Measurements from ENCODE around the gene CELF2.
"Not testable (repeated sequence)": the region's sequence is repeated elsewhere in the genome, so short reads cannot be mapped to it uniquely, and the experiment has no call there.

CELF2 gene

GRCh38 chr10:11175823-11176243 is 158.2 kb downstream of the CELF2 start:
- DNase-seq (ENCODE audit: low spot score): no peak

DNA sequence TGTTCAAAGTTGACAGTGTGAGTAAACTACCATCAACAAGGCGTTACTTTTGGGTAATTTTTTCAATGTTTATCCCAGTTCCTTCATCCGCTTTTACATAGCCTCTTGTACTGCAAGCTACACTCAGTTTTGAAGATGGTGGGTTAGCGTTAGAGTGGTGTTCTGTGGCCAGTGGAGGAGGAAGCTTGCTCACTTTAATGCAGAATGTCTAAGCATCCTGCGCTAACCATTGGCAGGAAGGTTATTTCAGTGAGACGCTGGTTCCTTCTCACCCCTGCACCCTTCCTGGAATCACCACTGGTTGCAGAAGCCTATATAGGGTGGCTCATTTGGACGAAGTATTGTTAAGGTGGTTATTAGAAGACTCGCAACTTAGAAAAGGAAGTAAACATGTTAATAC is 159.1 kb downstream of the CELF2 start:
- no peak for DNase-seq (ENCODE audit: low spot score)

DNA sequence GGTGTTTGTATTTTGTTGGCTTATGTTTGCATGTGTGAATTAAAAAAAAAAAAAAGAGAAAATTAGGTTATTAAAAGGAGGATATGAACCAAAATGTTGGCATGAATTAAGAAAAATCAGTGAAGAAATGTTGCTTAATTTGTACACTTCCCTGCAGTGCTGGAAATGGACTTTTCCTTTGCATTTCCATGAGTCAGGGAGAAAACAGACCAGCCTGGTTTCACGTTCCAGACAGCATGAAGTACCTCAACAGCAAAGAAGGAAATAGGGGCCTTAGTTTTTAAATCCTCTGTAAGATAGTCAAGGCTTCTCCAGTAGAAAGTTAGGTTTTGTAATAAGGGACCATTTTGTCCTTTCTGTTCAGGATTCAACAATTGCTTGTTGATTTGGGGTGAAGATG is 159.7 kb downstream of the CELF2 start:
- DNase-seq (ENCODE audit: low spot score): no peak

- DNase-seq (ENCODE audit: low spot score): no peak
Observed at GRCh38 chr10:11177926-11178471, 160.3 kb downstream of the CELF2 start.

GRCh38 chr10:11178606-11179515 is 161.2 kb downstream of the CELF2 start:
- DNase-seq (ENCODE audit: low spot score): no peak

- DNase-seq (ENCODE audit: low spot score): no peak
Observed at GRCh38 chr10:11179516-11180105, 161.9 kb downstream of the CELF2 start.

DNA sequence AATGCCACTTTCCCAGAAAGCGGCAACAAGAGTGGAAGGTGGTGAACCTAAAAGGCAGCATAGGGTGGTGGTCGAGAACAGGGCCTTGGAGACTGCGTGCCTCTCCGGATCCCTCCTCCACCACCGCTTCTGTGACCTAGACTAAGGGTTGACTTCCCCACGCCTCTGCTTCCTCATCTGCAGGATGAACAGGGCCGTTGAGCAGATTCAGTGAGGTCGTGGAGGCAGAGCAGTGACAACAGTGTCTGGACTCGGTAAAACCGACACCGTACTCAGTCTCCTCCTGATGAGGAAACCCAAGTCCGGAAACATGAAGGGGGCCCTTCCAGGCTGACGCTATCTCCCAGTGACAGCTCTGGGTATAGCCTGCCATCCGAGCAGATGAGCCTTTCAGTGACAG is 162.6 kb downstream of the CELF2 start:
- no peak for DNase-seq (ENCODE audit: low spot score)

DNA sequence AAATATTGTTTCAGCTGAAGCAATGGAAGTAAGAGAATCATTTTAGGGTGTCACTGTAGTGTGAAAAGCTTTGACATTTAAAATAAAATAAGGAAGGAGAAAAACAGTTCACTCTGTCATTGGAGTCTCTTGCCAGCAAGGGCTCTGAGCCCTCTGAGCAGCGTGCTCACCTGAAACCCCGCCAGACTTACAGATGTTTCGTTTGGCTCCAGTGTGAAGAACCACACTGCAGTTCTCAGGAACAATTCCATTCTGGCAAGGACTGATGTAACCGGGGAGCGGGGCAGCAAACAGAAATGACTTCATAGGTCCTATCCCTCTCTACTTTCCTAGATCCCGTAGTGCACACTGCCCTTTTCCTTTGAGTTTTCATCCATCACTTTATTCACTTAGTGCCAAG is 164.3 kb downstream of the CELF2 start:
- DNase-seq (ENCODE audit: low spot score): peak; percentile 15

- DNase-seq (ENCODE audit: low spot score): no peak
Observed at GRCh38 chr10:11183015-11183414, 165.3 kb downstream of the CELF2 start.

- DNase-seq (ENCODE audit: low spot score): no peak
Observed at GRCh38 chr10:11184093-11184492, 166.4 kb downstream of the CELF2 start.

GRCh38 chr10:11185128-11185665 is 167.5 kb downstream of the CELF2 start:
- not testable (repeated sequence) for DNase-seq (ENCODE audit: low spot score)

- DNase-seq (ENCODE audit: low spot score): no peak
Observed at GRCh38 chr10:11186374-11186773, 168.7 kb downstream of the CELF2 start.

- DNase-seq (ENCODE audit: low spot score): no peak
Observed at GRCh38 chr10:11189582-11190376, 172.1 kb downstream of the CELF2 start.

DNA sequence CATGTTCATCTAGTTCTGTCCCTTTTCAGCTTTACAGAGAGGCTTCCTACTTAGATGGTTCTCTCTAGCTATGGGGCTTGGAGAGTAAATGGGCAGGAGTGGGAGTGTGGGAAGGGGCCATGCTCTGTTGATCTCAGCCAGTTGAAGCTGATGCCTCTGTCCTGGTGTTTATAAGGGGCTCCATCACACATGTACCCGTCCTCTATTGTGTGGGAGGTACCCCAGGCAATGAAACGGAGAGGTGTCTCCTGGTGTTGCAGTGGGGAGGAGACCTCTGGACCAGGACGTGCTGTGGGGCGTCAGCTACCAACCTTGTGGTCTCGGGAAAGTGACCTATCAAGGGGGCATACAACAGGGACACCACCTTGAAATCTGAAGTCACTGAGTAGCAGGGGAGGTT is 173.5 kb downstream of the CELF2 start:
- no peak for DNase-seq (ENCODE audit: low spot score)

DNA sequence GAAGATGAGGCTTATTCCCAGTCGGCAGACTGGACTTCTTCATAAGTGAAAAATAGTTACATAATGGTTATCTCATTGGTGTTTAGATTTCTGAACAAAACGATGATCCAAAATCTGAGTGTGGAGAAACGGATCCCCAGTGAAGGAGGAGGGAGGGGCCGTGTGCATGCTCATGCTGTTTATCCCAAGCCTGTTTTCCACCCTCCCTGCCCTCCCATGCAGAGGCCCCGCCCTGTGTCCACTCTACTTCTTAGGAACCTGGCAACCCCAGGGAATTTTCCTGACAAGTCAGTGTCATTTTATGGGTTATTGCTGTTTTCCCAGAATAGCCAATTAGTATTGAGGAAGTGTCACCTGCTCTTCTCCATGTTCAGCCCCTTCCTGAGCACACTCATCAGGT is 174.0 kb downstream of the CELF2 start:
- no peak for DNase-seq (ENCODE audit: low spot score)

GRCh38 chr10:11192304-11193000 is 174.8 kb downstream of the CELF2 start:
- DNase-seq (ENCODE audit: low spot score): no peak

GRCh38 chr10:11193001-11193551 is 175.4 kb downstream of the CELF2 start:
- DNase-seq (ENCODE audit: low spot score): no peak

- no peak for DNase-seq (ENCODE audit: low spot score)
Observed at GRCh38 chr10:11194859-11195586, 177.4 kb downstream of the CELF2 start.

DNA sequence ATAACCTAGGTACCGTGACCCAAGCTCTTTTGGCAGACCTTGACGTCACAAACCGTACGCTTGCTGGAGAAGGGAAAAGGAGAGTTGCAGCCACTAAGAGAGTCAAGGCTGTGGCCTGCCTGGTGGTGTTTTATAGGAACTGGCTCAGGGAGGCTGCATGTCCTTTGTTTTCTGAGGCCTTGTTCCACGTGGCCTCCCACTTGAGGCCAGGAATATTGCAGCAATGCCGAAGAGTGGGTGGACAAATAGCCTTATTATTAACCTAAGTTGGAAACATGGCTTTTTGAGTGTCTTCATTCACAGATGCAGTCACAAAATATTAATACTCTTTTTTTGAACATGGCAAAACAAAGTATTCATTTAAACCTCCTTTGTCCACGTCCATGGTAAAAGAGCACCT is 178.0 kb downstream of the CELF2 start:
- DNase-seq (ENCODE audit: low spot score): no peak

GRCh38 chr10:11197266-11197712 is 179.6 kb downstream of the CELF2 start:
- peak; percentile 41 for DNase-seq (ENCODE audit: low spot score)

All from AG20443 (cell line).